GM19455 (cell line): ENCODE measurements around the gene RAPH1.
"Not testable (repeated sequence)": the region's sequence is repeated elsewhere in the genome, so short reads cannot be mapped to it uniquely, and the experiment has no call there.

Source experiments
- ATAC-seq: cut with Tn5 transposase; IDR thresholded peaks from one replicate; pipeline ENCODE4 v1.9.1; 2021; ENCODE audit not compliant: unreplicated experiment

RAPH1 gene

DNA sequence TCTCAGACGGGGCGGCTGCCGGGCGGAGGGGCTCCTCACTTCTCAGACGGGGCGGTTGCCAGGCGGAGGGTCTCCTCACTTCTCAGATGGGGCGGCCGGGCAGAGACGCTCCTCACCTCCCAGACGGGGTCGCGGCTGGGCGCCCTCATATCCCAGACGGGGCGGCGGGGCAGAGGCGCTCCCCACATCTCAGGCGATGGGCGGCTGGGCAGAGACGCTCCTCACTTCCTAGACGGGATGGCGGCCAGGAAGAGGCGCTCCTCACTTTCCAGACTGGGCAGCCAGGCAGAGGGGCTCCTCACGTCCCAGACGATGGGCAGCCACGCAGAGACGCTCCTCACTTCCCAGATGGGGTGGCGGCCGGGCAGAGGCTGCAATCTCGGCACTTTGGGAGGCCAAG, 162.4 kb downstream of the RAPH1 start:
- ATAC-seq, result not testable (repeated sequence)

- ATAC-seq, result no peak
Observed at GRCh38 chr2:203366639-203367466, 168.2 kb downstream of the RAPH1 start.

DNA sequence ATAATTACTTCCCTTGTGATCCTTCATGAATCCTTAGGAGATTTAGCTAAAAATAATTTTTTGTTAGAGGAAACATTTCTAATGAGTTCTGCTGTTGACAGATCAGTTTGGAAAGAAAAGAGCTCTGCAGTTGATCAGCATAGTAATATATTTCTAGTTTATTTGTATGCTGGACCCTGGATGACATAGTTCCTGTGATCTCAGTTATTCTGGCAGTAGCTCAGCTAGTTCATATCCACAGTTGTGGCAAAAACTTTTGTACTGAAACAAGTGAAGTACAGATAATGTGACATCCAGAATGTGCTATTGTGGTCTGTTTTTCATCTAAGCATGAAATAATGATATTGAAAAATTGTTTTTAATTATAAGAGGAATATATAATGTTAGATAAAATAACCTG, 173.2 kb downstream of the RAPH1 start:
- no peak for ATAC-seq

DNA sequence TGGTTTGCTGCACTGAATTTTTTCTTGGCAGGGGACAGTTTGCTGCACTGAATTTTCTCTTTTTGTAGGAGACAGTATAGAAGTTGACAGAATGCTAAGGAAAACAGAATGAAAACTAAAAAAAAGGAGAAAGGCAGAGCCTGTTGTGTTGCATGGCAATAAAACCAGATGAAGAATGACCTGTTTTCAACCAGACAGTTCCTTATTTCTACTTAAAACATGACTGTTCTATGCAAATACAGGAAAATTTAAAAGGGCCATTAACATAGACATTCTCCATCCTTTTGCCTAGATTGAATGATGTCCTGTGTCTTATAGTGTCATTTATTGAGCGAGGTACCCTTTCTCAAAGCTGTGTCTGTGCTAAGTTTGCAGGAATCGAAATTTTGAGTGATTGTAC, 173.6 kb downstream of the RAPH1 start:
- ATAC-seq, result no peak

GRCh38 chr2:203360833-203361430, 174.2 kb downstream of the RAPH1 start:
- ATAC-seq, result no peak

DNA sequence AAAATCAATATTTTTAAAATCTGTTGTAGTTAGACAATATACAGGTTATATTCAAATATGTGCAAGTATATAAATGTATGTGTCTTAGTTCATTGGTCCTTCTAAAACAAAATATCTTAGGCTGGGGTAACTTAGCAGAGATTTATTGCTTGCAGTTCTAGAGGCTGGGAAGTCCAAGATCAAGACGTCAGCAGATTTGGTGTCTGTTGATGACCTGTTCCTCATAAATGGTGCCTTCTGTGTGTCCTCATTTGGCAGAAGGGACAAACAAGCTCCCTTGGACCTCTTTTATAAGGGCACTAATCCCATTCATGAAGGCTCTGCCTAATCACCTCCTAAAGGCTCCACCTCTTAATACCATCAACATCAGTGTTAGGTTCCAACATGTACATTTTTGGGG, 175.7 kb downstream of the RAPH1 start:
- no peak for ATAC-seq

- ATAC-seq, result no peak
Observed at GRCh38 chr2:203354966-203355365, 180.1 kb downstream of the RAPH1 start.

- ATAC-seq, result no peak
Observed at GRCh38 chr2:203352604-203353255, 182.4 kb downstream of the RAPH1 start.

DNA sequence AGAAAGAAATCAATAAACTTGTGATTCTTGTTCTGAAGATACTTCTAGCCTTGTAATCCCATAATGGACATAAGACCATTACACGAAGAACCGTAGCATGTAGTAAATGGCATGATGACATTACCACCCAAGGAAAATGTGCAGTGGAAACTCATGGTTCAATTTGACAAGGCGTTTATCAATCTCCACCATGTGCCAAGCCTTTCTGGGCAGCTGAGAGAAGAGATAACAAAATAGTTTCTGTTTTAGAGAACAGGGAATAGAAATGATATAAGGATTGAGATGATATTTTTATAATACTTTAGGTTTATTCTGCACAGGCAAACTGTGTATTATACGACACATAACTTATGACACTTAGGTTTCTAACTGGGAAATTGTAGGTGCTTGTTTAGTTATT, 187.7 kb downstream of the RAPH1 start:
- no peak for ATAC-seq

GRCh38 chr2:203346612-203347011, 188.5 kb downstream of the RAPH1 start:
- no peak for ATAC-seq

- ATAC-seq, result no peak
Observed at GRCh38 chr2:203344667-203345066, 190.4 kb downstream of the RAPH1 start.
